HEK293 (cell line): ENCODE results near the gene LAMC3.
A peak's percentile ranks its signal among the peaks of the same experiment; 100 is the strongest.

Experiments
- CTCF ChIP-seq: fragments of 450-650 bp; formaldehyde crosslinking; IDR thresholded peaks from 2 replicates; pipeline ENCODE4 v1.5.1; 2016; ENCODE audit warnings: missing biosample characterization, missing genetic modification characterization
- KLF1 ChIP-seq: fragments of 450-650 bp; formaldehyde crosslinking; IDR thresholded peaks from 2 replicates; pipeline ENCODE4 v1.5.1; 2016; ENCODE audit warnings: missing biosample characterization, missing genetic modification characterization
- PATZ1 ChIP-seq: fragments of 450-650 bp; formaldehyde crosslinking; IDR thresholded peaks from 2 replicates; pipeline ENCODE4 v1.5.1; 2016; ENCODE audit warnings: missing biosample characterization, missing genetic modification characterization
- YY1 ChIP-seq: fragments of 450-650 bp; formaldehyde crosslinking; IDR thresholded peaks from 2 replicates; pipeline ENCODE4 v1.5.1; 2018; ENCODE audit warnings: missing biosample characterization, missing genetic modification characterization
- ZBTB7A ChIP-seq: fragments of 450-650 bp; formaldehyde crosslinking; IDR thresholded peaks from 2 replicates; pipeline ENCODE4 v1.5.1; 2016; ENCODE audit warnings: low read depth, missing biosample characterization, missing genetic modification characterization
- ZFP69B ChIP-seq: fragments of 450-650 bp; formaldehyde crosslinking; IDR thresholded peaks from 2 replicates; pipeline ENCODE4 v1.5.1; 2016; ENCODE audit warnings: missing biosample characterization, missing genetic modification characterization
- ZNF274 ChIP-seq, 2 experiments: fragments of 200-500 bp in 1 of 2; fragments of 450-650 bp in 1 of 2; sonication (Bioruptor generic) in 1 of 2; formaldehyde crosslinking in 1 of 2; IDR thresholded peaks; 2 replicates each; pipeline versions ENCODE4 v1.5.1 to v1.6.1; 2014 to 2016; ENCODE audit warnings: borderline replicate concordance in 1 of 2, inconsistent platforms in 1 of 2, low read length in 1 of 2, missing biosample characterization in 1 of 2, missing genetic modification characterization in 1 of 2
- ZNF423 ChIP-seq: fragments of 450-650 bp; formaldehyde crosslinking; IDR thresholded peaks from 2 replicates; pipeline ENCODE4 v1.5.1; 2016; ENCODE audit warnings: missing biosample characterization, missing genetic modification characterization
- ZNF510 ChIP-seq: fragments of 450-650 bp; formaldehyde crosslinking; IDR thresholded peaks from 2 replicates; pipeline ENCODE4 v1.5.1; 2018; ENCODE audit warnings: mild to moderate bottlenecking, missing genetic modification characterization, missing biosample characterization; ENCODE audit not compliant: insufficient replicate concordance
- ZNF660 ChIP-seq: fragments of 450-650 bp; IDR thresholded peaks from 2 replicates; pipeline ENCODE4 v1.5.1; 2018; ENCODE audit warnings: missing biosample characterization, mild to moderate bottlenecking, missing genetic modification characterization
- ZNF704 ChIP-seq: fragments of 450-650 bp; formaldehyde crosslinking; IDR thresholded peaks from 2 replicates; pipeline ENCODE4 v1.5.1; 2016; ENCODE audit warnings: missing biosample characterization, missing genetic modification characterization
- ZSCAN4 ChIP-seq: fragments of 450-650 bp; formaldehyde crosslinking; IDR thresholded peaks from 2 replicates; pipeline ENCODE4 v1.5.1; 2017; ENCODE audit warnings: missing biosample characterization, missing genetic modification characterization

GRCh38 chr9:131046581-131047202, 37.7 kb downstream of the LAMC3 start:
- TF ChIP-seq CTCF: peak; percentile 90
- TF ChIP-seq YY1 (tag by site-specific recombination): no peak
- TF ChIP-seq ZBTB7A (tag by site-specific recombination): no peak
- no peak for TF ChIP-seq ZNF704
- no peak for TF ChIP-seq ZSCAN4 (tag by site-specific recombination)
- TF ChIP-seq ZNF423 (tag by site-specific recombination): no peak
- TF ChIP-seq ZNF274 (IDR thresholded peaks at IDR 0.05; ENCODE audit: low read length): no peak
- TF ChIP-seq ZNF274 (tag by site-specific recombination; IDR thresholded peaks at IDR 0.05; ENCODE audit: borderline replicate concordance): no peak
- TF ChIP-seq ZFP69B (tag by site-specific recombination): peak; percentile 83
- TF ChIP-seq ZNF660: no peak
- TF ChIP-seq KLF1 (tag by site-specific recombination): no peak
- TF ChIP-seq PATZ1: peak; percentile 20; the same call in 1 of the 2 replicates
- no peak for TF ChIP-seq ZNF510 (tag by site-specific recombination)
